ENCODE measurements around the gene ADH7.
A peak's percentile ranks its signal among the peaks of the same experiment; 100 is the strongest.

DNA sequence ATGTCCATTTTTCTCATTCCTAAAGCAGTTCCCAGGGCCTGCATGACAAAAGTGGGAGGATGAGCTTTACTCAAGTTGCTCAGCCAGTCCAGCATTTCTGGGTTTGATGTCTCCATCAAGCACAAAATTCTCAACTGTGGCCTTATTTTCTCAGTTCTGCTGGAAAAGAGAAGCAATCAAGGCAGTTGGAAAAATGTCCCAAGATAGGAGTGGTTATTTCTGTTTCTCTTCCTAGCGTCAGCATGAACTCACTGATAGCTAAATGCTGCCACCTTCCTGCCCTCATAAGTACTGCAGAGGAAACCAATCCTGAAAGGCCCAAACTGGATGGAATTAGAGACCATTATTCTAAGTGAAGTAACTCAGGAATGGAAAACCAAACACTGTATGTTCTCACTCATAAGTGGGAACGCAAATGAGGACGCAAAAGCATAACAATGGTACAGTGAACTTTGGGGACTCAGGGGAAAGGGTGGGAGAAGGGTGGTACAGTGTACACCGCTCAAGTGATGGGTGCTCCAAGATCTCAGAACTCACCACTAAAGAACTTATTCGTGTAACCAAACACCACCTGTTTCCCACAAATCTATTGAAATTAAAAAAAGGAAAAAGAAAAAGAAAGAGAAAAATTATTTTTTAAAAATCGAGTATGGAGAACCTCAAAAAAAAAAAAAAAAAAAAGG is 29.6 kb downstream of the ADH7 start:
- TF ChIP-seq CTCF (conservative IDR thresholded peaks at IDR 0.05 in 1 of 2, IDR thresholded peaks at IDR 0.05 in 1 of 2; ENCODE audit: low read depth in 1 of 2, low read length in 2 of 2) (peak; percentile 89 to 96), EZH2 (IDR thresholded peaks at IDR 0.05; ENCODE audit: low read length, missing control alignments) (no peak)
